Natural killer cell (primary cell): ENCODE data around the gene LCN1. TPM values are rescaled to one million over a fixed set of nuclear protein-coding genes. Genes with fewer than 3 reads are reported as not detected.
A peak's percentile ranks its signal among the peaks of the same experiment; 100 is the strongest.

ENCODE experiments used
- ATAC-seq, 3 donors: fragments of 150-1000 bp in 2 of 3; fragments of 200-7000 bp in 1 of 3; cut with Tn5 transposase; 1 replicate in 1 of 3; 2 replicates in 2 of 3; pipeline ENCODE4 v1.10.0; 2021; ENCODE audit warnings: mild to moderate bottlenecking in 2 of 3, moderate library complexity in 2 of 3
- DNase-seq, 2 donors: peaks; one replicate each; pipeline versions ENCODE4 v3.0.0 to v3.0.0-alpha.2; 2013 to 2021; ENCODE audit warnings: mixed read lengths in 1 of 2
- H3K27ac ChIP-seq: one replicate; pipeline ENCODE4 v1.5.1; 2013; ENCODE audit warnings: mild to moderate bottlenecking, low read length
- H3K27me3 ChIP-seq: one replicate; pipeline ENCODE4 v1.6.1; 2013; ENCODE audit warnings: low read length; ENCODE audit not compliant: control insufficient read depth, insufficient read depth
- H3K36me3 ChIP-seq: one replicate; pipeline ENCODE4 v1.6.1; 2013; ENCODE audit warnings: low read length; ENCODE audit not compliant: control insufficient read depth, insufficient read depth
- H3K4me1 ChIP-seq: one replicate; pipeline ENCODE4 v1.6.1; 2013; ENCODE audit warnings: low read length; ENCODE audit not compliant: control insufficient read depth, insufficient read depth
- H3K4me3 ChIP-seq: one replicate; pipeline ENCODE4 v1.5.1; 2013; ENCODE audit warnings: low read length
- H3K9me3 ChIP-seq: one replicate; pipeline ENCODE4 v1.6.1; 2013; ENCODE audit warnings: low read length; ENCODE audit not compliant: control insufficient read depth, insufficient read depth
- H3K27ac Mint-ChIP-seq, 2 donors: one replicate each; pipeline ENCODE4 v1.8.0; 2022; ENCODE audit warnings: mild to moderate bottlenecking in 2 of 2, mixed read lengths in 2 of 2, moderate library complexity in 1 of 2
- H3K27me3 Mint-ChIP-seq, 2 donors: one replicate each; pipeline ENCODE4 v1.8.0; 2022; ENCODE audit warnings: low read depth in 2 of 2, mixed read lengths in 2 of 2
- H3K36me3 Mint-ChIP-seq: one replicate; pipeline ENCODE4 v1.8.0; 2022; ENCODE audit warnings: mixed read lengths
- H3K4me1 Mint-ChIP-seq, 2 donors: one replicate each; pipeline ENCODE4 v1.8.0; 2022; ENCODE audit warnings: mixed read lengths in 2 of 2
- H3K4me3 Mint-ChIP-seq: one replicate; pipeline ENCODE4 v1.8.0; 2022; ENCODE audit warnings: mild to moderate bottlenecking, moderate library complexity, mixed read lengths
- H3K9me3 Mint-ChIP-seq, 2 donors: one replicate each; pipeline ENCODE4 v1.8.0; 2022; ENCODE audit warnings: mixed read lengths in 2 of 2
- CTCF ChIP-seq: fragments of 200-600 bp; IDR thresholded peaks from one replicate; pipeline ENCODE4 v1.8.0; 2022; ENCODE audit warnings: antibody characterized with exemption
- WGBS: methylation state at CpG from one replicate; pipeline ENCODE4 v1.1.7; 2013; ENCODE audit warnings: missing lambda C conversion rate; ENCODE audit not compliant: insufficient coverage; 5-methylcytosine and 5-hydroxymethylcytosine counted together
- intact Hi-C: fragments of 100-400 bp; cut with micrococcal nuclease; formaldehyde crosslinking; loops from one replicate; pipeline ENCODE4 v1.14.2; 2022
- total RNA-seq, 4 donors: library from RNA; stranded (reverse); fragments of 120-200 nt in 1 of 4; gene quantifications; one replicate each; pipeline versions ENCODE4 v1.2.3 to v1.2.4, GENCODE V29; 2013 to 2022

LCN1 gene
- total RNA-seq, 3 donors from 2014 or later (not counting 1 experiment from before 2014, with no cell fraction given) = not detected

GRCh38 chr9:135498381-135499126 lies 22.7 kb upstream of the LCN1 start:
- WGBS = 89% methylated on average over 15 of the region's 15 CpGs
- Mint-ChIP-seq H3K4me1 (peaks cover 11 to 29% of the 10 kb centered on the region in 2 donors), H3K4me3 (no peak overlapping the region), H3K9me3 (no peaks in the 10 kb centered on the region), H3K27me3 (no peaks in the 10 kb centered on the region), H3K27ac (no peak overlapping the region), H3K36me3 (no peaks in the 10 kb centered on the region)
- no peak for TF ChIP-seq CTCF
- no peak overlapping the region for H3K27ac ChIP-seq
- H3K9me3 ChIP-seq = no peaks in the 10 kb centered on the region
- H3K36me3 ChIP-seq = peaks cover 4% of the 10 kb centered on the region
- DNase-seq (no peak), ATAC-seq (no peak)
- intact Hi-C loops = no loop called here
- no peak overlapping the region for H3K4me3 ChIP-seq
- H3K27me3 ChIP-seq = no peaks in the 10 kb centered on the region
- peaks cover 28% of the 10 kb centered on the region for H3K4me1 ChIP-seq

GRCh38 chr9:135499326-135500070 lies 21.7 kb upstream of the LCN1 start:
- H3K27ac ChIP-seq = no peak overlapping the region
- peak overlapping the region; percentile 56 to 76 for H3K27ac Mint-ChIP-seq
- no peaks in the 10 kb centered on the region for H3K9me3 ChIP-seq
- no peaks in the 10 kb centered on the region for H3K9me3 Mint-ChIP-seq
- no peaks in the 10 kb centered on the region for H3K36me3 Mint-ChIP-seq
- no peaks in the 10 kb centered on the region for H3K27me3 ChIP-seq
- no peaks in the 10 kb centered on the region for H3K27me3 Mint-ChIP-seq
- peaks cover 28% of the 10 kb centered on the region for H3K4me1 ChIP-seq
- peaks cover 10% of the 10 kb centered on the region for H3K36me3 ChIP-seq
- ATAC-seq = peak; percentile 42 to 58 (median 49)
- TF ChIP-seq CTCF = no peak
- intact Hi-C loops = no loop called here
- peak overlapping the region; percentile 71 for H3K4me3 ChIP-seq
- DNase-seq = peak; percentile 86 to 93
- H3K4me3 Mint-ChIP-seq = peak overlapping the region; percentile 88
- peaks cover 14 to 32% of the 10 kb centered on the region in 2 donors for H3K4me1 Mint-ChIP-seq
- WGBS = under 1% methylated on average over 58 of the region's 58 CpGs

GRCh38 chr9:135500071-135500524 lies 21.1 kb upstream of the LCN1 start:
- intact Hi-C loops = no loop called here
- WGBS = under 1% methylated on average over 29 of the region's 29 CpGs
- no peak for DNase-seq
- Histone ChIP-seq H3K27me3 (no peaks in the 10 kb centered on the region), H3K4me1 (peaks cover 28% of the 10 kb centered on the region), H3K36me3 (peaks cover 10% of the 10 kb centered on the region), H3K27ac (no peak overlapping the region), H3K9me3 (no peaks in the 10 kb centered on the region), H3K4me3 (peak overlapping the region; percentile 71)
- Mint-ChIP-seq H3K4me1 (peaks cover 16 to 34% of the 10 kb centered on the region in 2 donors), H3K36me3 (no peaks in the 10 kb centered on the region), H3K27ac (peak overlapping the region in 1 of 2 donors; percentile 91), H3K4me3 (peak overlapping the region; percentile 89), H3K9me3 (no peaks in the 10 kb centered on the region), H3K27me3 (no peaks in the 10 kb centered on the region)
- ATAC-seq = peak in 2 of 3 donors; percentile 10 to 16
- no peak for TF ChIP-seq CTCF
